ENCODE data around the gene DNAH6.

DNA sequence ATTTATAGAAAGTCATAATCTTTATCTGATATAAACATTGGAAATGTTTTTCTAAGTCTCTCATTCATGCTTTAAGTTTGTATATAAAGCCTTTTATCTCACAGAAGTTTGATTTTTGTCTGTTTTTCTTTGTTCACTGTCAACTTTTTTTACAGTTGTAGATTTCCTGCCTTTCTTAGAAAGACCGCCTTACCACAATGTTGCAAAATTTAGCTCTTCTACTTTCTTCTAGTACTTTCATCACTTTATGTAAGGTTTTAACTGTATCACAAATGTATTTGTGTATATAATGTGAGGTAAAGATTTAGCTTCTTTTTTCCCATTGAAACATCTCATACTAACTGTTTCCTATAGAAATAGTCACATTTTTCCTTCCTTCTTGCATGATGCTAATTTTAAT lies 136.1 kb downstream of the DNAH6 start:
- TF ChIP-seq, protein P1, sequence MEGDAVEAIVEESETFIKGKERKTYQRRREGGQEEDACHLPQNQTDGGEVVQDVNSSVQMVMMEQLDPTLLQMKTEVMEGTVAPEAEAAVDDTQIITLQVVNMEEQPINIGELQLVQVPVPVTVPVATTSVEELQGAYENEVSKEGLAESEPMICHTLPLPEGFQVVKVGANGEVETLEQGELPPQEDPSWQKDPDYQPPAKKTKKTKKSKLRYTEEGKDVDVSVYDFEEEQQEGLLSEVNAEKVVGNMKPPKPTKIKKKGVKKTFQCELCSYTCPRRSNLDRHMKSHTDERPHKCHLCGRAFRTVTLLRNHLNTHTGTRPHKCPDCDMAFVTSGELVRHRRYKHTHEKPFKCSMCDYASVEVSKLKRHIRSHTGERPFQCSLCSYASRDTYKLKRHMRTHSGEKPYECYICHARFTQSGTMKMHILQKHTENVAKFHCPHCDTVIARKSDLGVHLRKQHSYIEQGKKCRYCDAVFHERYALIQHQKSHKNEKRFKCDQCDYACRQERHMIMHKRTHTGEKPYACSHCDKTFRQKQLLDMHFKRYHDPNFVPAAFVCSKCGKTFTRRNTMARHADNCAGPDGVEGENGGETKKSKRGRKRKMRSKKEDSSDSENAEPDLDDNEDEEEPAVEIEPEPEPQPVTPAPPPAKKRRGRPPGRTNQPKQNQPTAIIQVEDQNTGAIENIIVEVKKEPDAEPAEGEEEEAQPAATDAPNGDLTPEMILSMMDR (IDR thresholded peaks at IDR 0.05), result no peak
- TF ChIP-seq POLR2A (IDR thresholded peaks at IDR 0.05), result no peak

Measured in heart left ventricle (tissue), 13 donors.